ENCODE data around the gene SPATS1. TPM values are rescaled to one million over a fixed set of nuclear protein-coding genes. Genes with fewer than 3 reads are reported as not detected.

SPATS1 gene
- not detected in 2 replicates for total RNA-seq (2014; rRNA removed; shearing (Covaris generic))

DNA sequence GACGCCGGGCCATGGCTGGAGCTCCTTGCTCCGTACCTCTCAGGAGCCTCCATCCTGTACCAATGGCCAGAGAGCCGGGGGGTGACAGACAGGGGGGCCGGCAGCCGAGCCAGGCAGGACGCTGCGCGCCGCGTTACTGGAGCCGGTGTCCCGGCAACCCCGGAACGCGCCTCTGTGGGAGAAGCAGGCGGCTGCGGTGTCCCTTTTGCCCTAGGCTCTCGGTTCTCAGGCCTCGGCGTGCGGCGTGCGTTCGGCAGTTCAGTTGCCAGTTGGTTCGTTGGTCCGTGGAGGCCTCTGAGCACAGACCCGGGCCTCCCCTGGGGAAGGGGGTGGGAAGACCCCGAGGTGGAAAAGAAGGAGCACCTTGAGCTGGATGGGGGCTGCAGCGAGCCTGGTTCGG is at the start of gene SPATS1:
TSS of gene SPATS1 (plus strand) at position 162 of the 400 bp plus-strand sequence. CDS start 446 bp downstream, outside the sequence.
- peak; percentile 11 to 24 for DNase-seq
- Histone ChIP-seq H3K27ac (no peak within 1 kb of the TSS), H3K9me3 (replicated peaks) (peaks cover 3% of the 10 kb centered on the region; the same call in 1 of the 2 replicates), H3K27me3 (0 out of 2 replicates have a peak, but pooled peaks cover 4% of the 10 kb centered on the region), H3K4me3 (peak within 1 kb of the TSS; percentile 27), H3K36me3 (no peaks in the 10 kb centered on the region), H3K4me1 (no peaks in the 10 kb centered on the region)

DNA sequence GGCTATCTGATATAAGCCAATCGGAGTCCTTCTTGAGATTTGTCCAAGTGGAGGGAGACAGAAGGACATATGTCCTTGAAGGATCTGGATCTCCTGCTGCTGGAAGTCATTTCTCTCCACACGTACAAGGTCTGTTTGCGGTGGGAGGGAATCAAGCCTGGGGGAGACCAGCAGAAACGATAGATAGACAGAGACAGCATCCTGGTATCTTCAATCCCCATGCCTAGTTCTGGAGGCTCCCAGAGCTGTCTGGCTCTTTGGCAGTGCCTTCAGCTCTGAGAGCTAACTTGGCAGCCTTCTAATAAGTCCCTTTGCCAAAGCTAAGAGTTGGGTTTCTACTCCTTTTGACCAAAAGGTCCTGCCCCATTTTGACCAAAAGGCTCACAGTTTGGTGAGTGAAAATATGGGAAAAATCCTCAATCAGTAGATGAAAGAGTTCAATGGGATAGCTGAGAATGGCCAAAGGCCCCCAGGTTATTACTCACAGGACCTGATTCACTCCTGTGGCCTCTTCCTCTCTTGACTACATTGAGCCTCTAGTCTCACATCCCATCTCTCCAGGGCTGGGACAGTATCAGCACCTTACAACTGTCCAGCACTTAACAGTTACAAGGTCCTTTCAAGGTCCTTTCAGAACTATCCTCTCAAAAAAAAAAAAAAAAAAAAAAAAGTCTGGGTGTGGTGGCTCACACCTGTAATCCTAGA is 49.6 kb upstream of the SPATS1 start:
- Histone ChIP-seq H3K4me1 (no peaks in the 10 kb centered on the region), H3K4me3 (no peak overlapping the region), H3K9me3 (replicated peaks) (no peaks in the 10 kb centered on the region), H3K36me3 (no peaks in the 10 kb centered on the region), H3K27me3 (peaks cover 16% of the 10 kb centered on the region; the same call in 1 of the 2 replicates), H3K27ac (no peak overlapping the region)
- DNase-seq = no peak

DNA sequence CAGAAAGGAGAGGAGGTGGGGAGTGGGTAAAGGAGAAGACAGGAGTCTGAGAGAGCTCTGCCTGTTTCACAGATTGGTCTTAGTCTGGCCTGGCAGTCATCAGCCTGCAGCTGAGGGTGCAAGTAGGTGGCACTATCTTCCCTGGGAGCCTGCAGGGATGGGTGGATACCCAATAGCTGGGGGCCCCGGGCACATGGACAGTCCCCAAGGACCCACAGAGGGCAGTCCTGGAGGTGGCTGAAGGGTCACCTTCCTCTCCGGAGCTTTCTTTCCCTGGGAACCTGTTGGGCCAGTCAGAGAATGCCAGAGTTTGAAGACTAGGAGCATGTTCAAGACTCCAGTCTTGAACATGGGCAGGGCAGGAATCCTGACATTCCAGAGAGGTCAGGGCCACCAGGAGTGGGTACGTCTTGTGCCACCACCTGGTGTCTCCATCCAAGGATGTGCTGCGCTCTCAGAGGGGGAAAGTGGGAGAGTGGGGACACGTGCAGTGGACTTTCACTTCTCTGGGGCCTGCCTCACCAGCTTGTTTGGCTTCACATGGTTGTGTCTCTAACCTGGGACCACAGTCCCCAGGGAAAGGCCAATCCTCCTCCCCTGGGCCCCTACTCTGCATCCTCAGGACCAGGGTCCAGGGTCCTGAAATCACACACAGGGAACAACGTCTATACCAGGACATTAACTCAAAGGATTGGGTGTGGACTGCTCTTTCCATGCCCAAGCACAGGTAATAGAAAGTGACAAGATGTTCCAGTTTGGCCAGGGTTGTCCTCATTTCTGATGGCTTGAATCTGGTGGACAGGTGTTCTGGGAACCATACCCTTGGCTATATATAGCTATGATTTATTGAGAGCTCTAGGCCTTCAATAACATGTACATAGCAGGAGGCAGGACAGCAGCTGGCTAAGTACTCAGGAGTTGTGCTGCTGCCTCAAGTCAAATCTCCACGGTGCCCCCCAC is 47.3 kb upstream of the SPATS1 start:
- no peaks in the 10 kb centered on the region for H3K9me3 ChIP-seq (replicated peaks)
- no peak overlapping the region for H3K4me3 ChIP-seq
- H3K27me3 ChIP-seq = peaks cover 10% of the 10 kb centered on the region; the same call in 1 of the 2 replicates
- H3K36me3 ChIP-seq = peaks cover under 1% of the 10 kb centered on the region; the same call in 1 of the 2 replicates
- H3K27ac ChIP-seq = no peak overlapping the region
- peak in 1 of 2 experiments; percentile 20 for DNase-seq
- no peaks in the 10 kb centered on the region for H3K4me1 ChIP-seq

DNA sequence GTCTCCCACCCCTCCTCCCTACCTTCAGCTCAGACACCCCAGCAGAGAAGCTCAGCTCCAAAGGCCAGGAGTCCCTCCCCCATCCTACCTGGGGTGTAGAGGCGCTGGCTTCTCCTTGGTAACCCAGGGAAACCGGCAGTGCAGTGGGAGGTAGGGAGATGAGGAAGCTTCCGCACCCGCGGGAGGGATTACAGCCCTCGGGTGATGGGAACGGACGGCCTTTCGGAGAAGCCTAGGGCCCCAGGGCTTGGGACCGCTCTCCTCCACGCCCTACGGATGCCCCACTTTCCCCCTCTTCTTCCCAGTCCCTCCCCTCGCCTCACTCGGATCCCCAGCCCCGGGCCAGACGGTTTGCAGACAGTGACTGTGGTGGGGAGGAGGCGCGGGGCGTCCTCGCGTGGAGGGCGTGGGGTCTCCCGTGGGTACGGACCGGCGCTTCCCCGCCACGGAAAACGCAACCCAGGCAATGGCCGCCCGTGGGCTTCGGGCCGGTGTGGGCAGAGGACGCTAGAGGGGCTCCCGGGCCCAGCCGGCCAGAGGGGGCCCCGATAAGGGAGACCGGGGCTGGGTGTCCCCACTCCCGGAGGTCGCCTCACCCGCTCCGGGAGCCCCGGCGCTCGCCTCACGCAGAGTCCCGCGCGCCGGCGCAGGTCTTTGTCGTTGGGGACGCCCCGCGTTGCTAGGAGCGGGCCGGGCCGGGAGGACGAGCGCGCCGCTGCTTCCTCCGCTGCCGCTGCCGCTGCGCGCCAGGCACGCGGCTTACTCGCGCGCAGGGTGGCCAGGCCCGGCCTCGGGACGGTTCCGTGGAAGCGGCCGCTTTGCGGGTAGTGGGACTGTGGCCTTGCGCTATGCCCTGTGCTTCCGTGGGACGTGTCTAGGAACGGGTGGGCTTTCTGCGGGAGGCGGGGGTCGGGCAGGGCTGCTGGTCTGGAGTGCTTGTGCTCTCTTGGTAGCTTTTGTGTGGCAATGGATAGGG is 45.1 kb upstream of the SPATS1 start:
- H3K9me3 ChIP-seq (replicated peaks) = no peaks in the 10 kb centered on the region
- H3K4me3 ChIP-seq = no peak overlapping the region
- peaks cover under 1% of the 10 kb centered on the region; the same call in 1 of the 2 replicates for H3K27me3 ChIP-seq
- H3K4me1 ChIP-seq = no peaks in the 10 kb centered on the region
- no peak overlapping the region for H3K27ac ChIP-seq
- DNase-seq = no peak
- H3K36me3 ChIP-seq = peaks cover 14% of the 10 kb centered on the region

GRCh38 chr6:44298055-44298803 is 44.2 kb upstream of the SPATS1 start:
- H3K4me1 ChIP-seq = no peaks in the 10 kb centered on the region
- no peak for DNase-seq
- no peaks in the 10 kb centered on the region; the same call in 1 of the 2 replicates for H3K27me3 ChIP-seq
- H3K4me3 ChIP-seq = no peak overlapping the region
- no peak overlapping the region for H3K27ac ChIP-seq
- peaks cover 23% of the 10 kb centered on the region for H3K36me3 ChIP-seq
- H3K9me3 ChIP-seq (replicated peaks) = no peaks in the 10 kb centered on the region

- no peak overlapping the region for H3K4me3 ChIP-seq
- peaks cover 29% of the 10 kb centered on the region for H3K36me3 ChIP-seq
- H3K4me1 ChIP-seq = no peaks in the 10 kb centered on the region
- no peak overlapping the region for H3K27ac ChIP-seq
- no peaks in the 10 kb centered on the region for H3K9me3 ChIP-seq (replicated peaks)
- no peak for DNase-seq
- no peaks in the 10 kb centered on the region; the same call in 1 of the 2 replicates for H3K27me3 ChIP-seq
Observed at GRCh38 chr6:44298864-44299263, 43.6 kb upstream of the SPATS1 start.

DNA sequence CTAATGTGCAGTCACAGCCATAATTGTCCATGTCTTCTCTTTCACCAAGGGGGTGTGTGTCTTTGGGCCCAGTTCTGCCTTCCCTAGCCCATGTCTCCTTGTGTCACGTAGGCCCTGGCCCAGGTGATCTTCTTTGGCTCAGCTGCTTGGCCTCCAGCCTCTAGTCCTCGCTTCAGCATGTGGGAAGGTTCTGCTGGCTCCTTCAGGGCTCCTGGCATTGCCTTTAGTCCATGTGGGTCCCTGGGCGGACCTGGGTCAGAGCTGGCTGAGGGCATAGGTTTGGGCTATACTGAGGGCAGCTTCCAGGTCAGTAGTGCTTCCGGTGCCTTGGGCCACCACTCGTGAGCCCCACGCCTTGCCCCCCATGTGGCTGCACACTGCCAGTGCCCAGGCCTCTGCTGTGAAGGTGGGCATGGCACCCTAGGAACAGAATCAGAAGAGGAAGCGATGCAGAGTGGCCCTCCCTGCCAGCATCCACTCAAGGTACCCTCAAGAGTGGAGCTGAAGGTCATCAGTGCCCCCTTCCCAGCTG is 42.1 kb upstream of the SPATS1 start:
- no peaks in the 10 kb centered on the region; the same call in 1 of the 2 replicates for H3K27me3 ChIP-seq
- no peaks in the 10 kb centered on the region for H3K4me1 ChIP-seq
- no peaks in the 10 kb centered on the region for H3K9me3 ChIP-seq (replicated peaks)
- peaks cover 40% of the 10 kb centered on the region for H3K36me3 ChIP-seq
- no peak for DNase-seq
- H3K27ac ChIP-seq = no peak overlapping the region
- no peak overlapping the region for H3K4me3 ChIP-seq

DNA sequence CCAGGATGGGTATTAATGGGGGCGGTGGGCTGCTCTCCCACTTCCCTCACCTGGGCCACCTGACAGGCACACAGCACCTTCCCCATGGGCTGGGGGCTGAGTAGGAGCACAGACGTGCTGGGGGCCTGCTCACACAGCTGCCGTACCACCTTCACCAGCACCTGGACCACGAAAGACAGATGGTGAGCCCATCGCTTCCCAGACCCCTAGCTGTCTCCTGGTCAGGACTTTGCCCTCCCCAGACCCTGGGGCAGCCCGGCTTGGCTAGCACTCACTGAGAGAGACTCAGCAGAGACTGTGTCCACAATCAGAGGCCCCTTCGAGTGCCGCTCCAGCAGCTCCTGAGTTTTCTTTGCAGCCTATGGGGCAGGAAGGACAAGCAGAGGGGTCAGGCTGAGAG is 41.3 kb upstream of the SPATS1 start:
- no peaks in the 10 kb centered on the region for H3K27me3 ChIP-seq
- no peak overlapping the region for H3K27ac ChIP-seq
- peaks cover 47% of the 10 kb centered on the region for H3K36me3 ChIP-seq
- no peak for DNase-seq
- H3K4me3 ChIP-seq = no peak overlapping the region
- H3K9me3 ChIP-seq (replicated peaks) = no peaks in the 10 kb centered on the region
- no peaks in the 10 kb centered on the region for H3K4me1 ChIP-seq

GRCh38 chr6:44301782-44302564 is 40.5 kb upstream of the SPATS1 start:
- Histone ChIP-seq H3K36me3 (peaks cover 51% of the 10 kb centered on the region), H3K4me3 (no peak overlapping the region), H3K9me3 (replicated peaks) (no peaks in the 10 kb centered on the region), H3K4me1 (no peaks in the 10 kb centered on the region), H3K27me3 (no peaks in the 10 kb centered on the region), H3K27ac (no peak overlapping the region)
- no peak for DNase-seq

DNA sequence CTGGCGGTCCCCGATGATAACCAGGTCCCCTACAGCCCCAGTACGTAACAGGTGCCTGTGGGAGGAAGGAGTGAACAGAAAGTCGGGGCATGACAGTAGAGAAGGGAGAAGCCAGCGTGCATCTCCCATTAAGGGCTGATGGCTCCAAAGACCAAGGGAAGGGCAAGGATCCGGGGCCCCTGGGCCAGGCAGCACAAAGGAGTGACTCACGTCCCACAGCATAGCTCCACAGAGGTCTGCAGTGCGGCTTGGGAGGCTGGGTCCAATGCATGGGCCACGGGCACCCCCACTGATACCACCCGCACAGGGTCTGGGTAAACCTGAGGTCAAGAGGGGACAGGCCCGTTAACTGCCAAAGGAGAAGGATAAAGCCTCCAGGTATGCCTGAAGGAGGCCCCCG is 39.6 kb upstream of the SPATS1 start:
- Histone ChIP-seq H3K36me3 (peaks cover 51% of the 10 kb centered on the region), H3K4me3 (no peak overlapping the region), H3K9me3 (replicated peaks) (no peaks in the 10 kb centered on the region), H3K4me1 (no peaks in the 10 kb centered on the region), H3K27me3 (no peaks in the 10 kb centered on the region), H3K27ac (no peak overlapping the region)
- no peak for DNase-seq

DNA sequence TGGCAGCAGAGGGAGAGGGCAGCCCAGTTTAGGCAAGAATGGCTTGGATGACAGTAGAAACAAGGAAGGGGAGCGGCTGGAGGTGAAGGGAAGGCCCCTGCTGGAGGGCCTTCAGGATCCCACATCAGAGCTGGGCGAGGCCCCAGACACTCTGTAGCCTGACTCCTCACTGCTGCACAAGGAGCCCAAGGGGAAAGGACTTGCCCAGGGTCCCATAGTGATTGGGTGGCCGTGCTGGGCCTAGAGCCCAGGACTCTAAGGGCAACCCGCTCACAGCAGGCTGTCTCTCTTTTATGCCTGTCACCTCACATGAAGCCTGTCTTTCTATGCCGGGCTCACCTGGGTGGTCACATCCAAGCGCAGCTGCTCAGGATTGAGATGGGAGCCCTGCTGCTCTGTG is 38.6 kb upstream of the SPATS1 start:
- Histone ChIP-seq H3K27me3 (no peaks in the 10 kb centered on the region), H3K9me3 (replicated peaks) (no peaks in the 10 kb centered on the region), H3K27ac (no peak overlapping the region), H3K36me3 (peaks cover 60% of the 10 kb centered on the region), H3K4me1 (no peaks in the 10 kb centered on the region), H3K4me3 (no peak overlapping the region)
- no peak for DNase-seq

GRCh38 chr6:44304282-44305199 is 37.9 kb upstream of the SPATS1 start:
- Histone ChIP-seq H3K27me3 (no peaks in the 10 kb centered on the region), H3K36me3 (peaks cover 65% of the 10 kb centered on the region), H3K27ac (no peak overlapping the region), H3K4me1 (no peaks in the 10 kb centered on the region), H3K9me3 (replicated peaks) (no peaks in the 10 kb centered on the region), H3K4me3 (no peak overlapping the region)
- peak; percentile 35 to 59 for DNase-seq

Data from SJCRH30 (cell line).